T follicular helper cell (primary cell): ENCODE measurements around the gene STMND1.
A peak's percentile ranks its signal among the peaks of the same experiment; 100 is the strongest.

ENCODE experiments used
- DNase-seq: peaks from one replicate; pipeline ENCODE4 v3.0.0-alpha.2; 2020; ENCODE audit warnings: low read depth

STMND1 gene

GRCh38 chr6:17098538-17098937, 3.3 kb upstream of the STMND1 start:
- DNase-seq: no peak

- DNase-seq: no peak
Measured at GRCh38 chr6:17099401-17100059, 2.3 kb upstream of the STMND1 start.

- no peak for DNase-seq
Measured at GRCh38 chr6:17100806-17101205, 1.0 kb upstream of the STMND1 start.

GRCh38 chr6:17102258-17102870, 514 bp downstream of the STMND1 start:
- DNase-seq: no peak

- DNase-seq: no peak
Measured at GRCh38 chr6:17103715-17104114, 1.9 kb downstream of the STMND1 start.

- no peak for DNase-seq
Measured at GRCh38 chr6:17107863-17108262, 6.0 kb downstream of the STMND1 start.

GRCh38 chr6:17115251-17116116, 13.6 kb downstream of the STMND1 start:
- DNase-seq: no peak

GRCh38 chr6:17116117-17116440, 14.2 kb downstream of the STMND1 start:
- no peak for DNase-seq

- DNase-seq: no peak
Measured at GRCh38 chr6:17120019-17120418, 18.2 kb downstream of the STMND1 start.

GRCh38 chr6:17125407-17125806, 23.6 kb downstream of the STMND1 start:
- DNase-seq: no peak

GRCh38 chr6:17130786-17131185, 28.9 kb downstream of the STMND1 start:
- DNase-seq: no peak

- DNase-seq: no peak
Measured at GRCh38 chr6:17132967-17133366, 31.1 kb downstream of the STMND1 start.

GRCh38 chr6:17138033-17138432, 36.2 kb downstream of the STMND1 start:
- no peak for DNase-seq

- no peak for DNase-seq
Measured at GRCh38 chr6:17144016-17144415, 42.2 kb downstream of the STMND1 start.

- no peak for DNase-seq
Measured at GRCh38 chr6:17149571-17149970, 47.7 kb downstream of the STMND1 start.

GRCh38 chr6:17150096-17150495, 48.2 kb downstream of the STMND1 start:
- no peak for DNase-seq

GRCh38 chr6:17151888-17152287, 50.0 kb downstream of the STMND1 start:
- DNase-seq: no peak

- DNase-seq: no peak
Measured at GRCh38 chr6:17152703-17153102, 50.9 kb downstream of the STMND1 start.

GRCh38 chr6:17156112-17156921, 54.5 kb downstream of the STMND1 start:
- peak; percentile 46 for DNase-seq

GRCh38 chr6:17156966-17157365, 55.1 kb downstream of the STMND1 start:
- no peak for DNase-seq

- no peak for DNase-seq
Measured at GRCh38 chr6:17157617-17158016, 55.8 kb downstream of the STMND1 start.

GRCh38 chr6:17159240-17159639, 57.4 kb downstream of the STMND1 start:
- no peak for DNase-seq
